Left cardiac atrium (tissue), 4 donors: ENCODE measurements around the gene SPRED2. TPM values are rescaled to one million over a fixed set of nuclear protein-coding genes. Genes with fewer than 3 reads are reported as not detected.
A peak's percentile ranks its signal among the peaks of the same experiment; 100 is the strongest.

Experiments
- ATAC-seq, 2 donors: fragments of 200-7000 bp; cut with Tn5 transposase; one replicate each; pipeline ENCODE4 v1.9.1; 2020; ENCODE audit warnings: mild to moderate bottlenecking in 2 of 2, moderate library complexity in 2 of 2
- DNase-seq: peaks from one replicate; pipeline ENCODE4 v3.0.0-alpha.2; 2020
- intact Hi-C, 2 donors: fragments of 100-400 bp; cut with DNase I; formaldehyde crosslinking; loops; one replicate each; pipeline versions ENCODE4 v1.14.1 to v1.15.1; 2022 to 2023
- total RNA-seq, 2 donors: library from RNA; stranded (reverse); fragmentation: NEBNext Ultra II Directional; extraction: Animal tissue kit (Norgen Biotek cat#: 25700); gene quantifications; one replicate each; pipeline ENCODE4 v1.2.1, GENCODE V29; 2021
- donor health status: DM: no; HTN: yes; CAD: no.
- donor health status: DM: no; HTN: yes; CAD: no; lungs with severe emphysema.
- donor health status: DM: yes; HTN: yes; CAD: no.
- donor health status: Dilated cardiomyopathy.

Gene SPRED2
- total RNA-seq, 2 donors from 2014 or later, result 19.8 to 26.4 TPM

- DNase-seq (no peak), ATAC-seq (peak in 1 of 2 donors; percentile 71)
- intact Hi-C loops, result no loop called here
Observed at GRCh38 chr2:65377556-65378192, 54.7 kb downstream of the SPRED2 start.

DNA sequence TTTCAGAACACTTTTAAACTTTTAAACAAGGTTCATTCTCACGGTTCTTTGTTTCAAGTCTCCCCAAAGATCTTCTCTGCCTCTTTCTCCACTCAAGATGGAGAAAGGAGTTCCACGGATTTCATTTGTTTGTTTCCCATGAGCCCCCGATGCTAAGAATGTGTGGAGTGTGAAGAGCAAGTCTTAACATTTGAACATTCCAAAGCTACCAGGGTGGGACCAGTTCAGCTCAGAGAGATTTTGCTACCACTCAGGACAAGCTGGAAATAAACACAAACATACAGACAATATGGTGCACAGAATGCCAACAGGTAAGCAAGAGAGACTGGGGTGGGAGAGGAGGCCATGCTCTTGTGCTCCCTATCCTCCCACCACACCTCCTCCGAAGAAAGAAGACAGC is 56.7 kb downstream of the SPRED2 start:
- intact Hi-C loops, result no loop called here
- ATAC-seq (no peak), DNase-seq (no peak)

DNA sequence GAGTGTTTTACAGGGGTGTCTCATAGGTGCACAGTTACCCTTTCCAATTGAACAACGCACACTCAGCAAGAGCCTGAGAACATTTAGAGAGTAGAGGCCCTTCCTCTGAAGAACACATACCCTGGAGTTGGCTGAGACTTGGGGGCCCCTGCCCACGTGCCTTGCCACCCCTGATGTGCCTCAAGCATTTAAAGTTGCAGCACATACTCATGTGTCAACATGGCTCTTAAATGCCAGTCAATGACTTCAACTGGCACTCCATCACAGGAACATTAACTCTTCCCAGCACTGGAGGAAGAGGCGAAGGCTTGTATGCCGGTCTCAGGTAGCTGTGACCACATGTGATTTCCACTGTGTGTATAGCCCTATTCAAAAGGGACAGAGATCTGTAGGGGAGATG is 57.4 kb downstream of the SPRED2 start:
- ATAC-seq, result no peak
- no peak for DNase-seq
- intact Hi-C loops, result no loop called here

- no peak for ATAC-seq
- intact Hi-C loops, result no loop called here
- DNase-seq, result no peak
Observed at GRCh38 chr2:65374575-65374974, 57.8 kb downstream of the SPRED2 start.

- intact Hi-C loops, result no loop called here
- no peak for ATAC-seq
- DNase-seq, result no peak
Observed at GRCh38 chr2:65373365-65373918, 59.0 kb downstream of the SPRED2 start.

GRCh38 chr2:65372619-65373018 is 59.8 kb downstream of the SPRED2 start:
- intact Hi-C loops, result no loop called here
- DNase-seq (no peak), ATAC-seq (no peak)

- ATAC-seq, result peak in 1 of 2 donors; percentile 19
- intact Hi-C loops, result no loop called here
- no peak for DNase-seq
Observed at GRCh38 chr2:65371074-65371434, 61.3 kb downstream of the SPRED2 start.

- DNase-seq, result no peak
- ATAC-seq, result peak in 1 of 2 donors; percentile 74
- intact Hi-C loops, result no loop called here
Observed at GRCh38 chr2:65370387-65371073, 61.9 kb downstream of the SPRED2 start.

- DNase-seq (no peak), ATAC-seq (no peak)
- intact Hi-C loops, result no loop called here
Observed at GRCh38 chr2:65369980-65370379, 62.4 kb downstream of the SPRED2 start.

DNA sequence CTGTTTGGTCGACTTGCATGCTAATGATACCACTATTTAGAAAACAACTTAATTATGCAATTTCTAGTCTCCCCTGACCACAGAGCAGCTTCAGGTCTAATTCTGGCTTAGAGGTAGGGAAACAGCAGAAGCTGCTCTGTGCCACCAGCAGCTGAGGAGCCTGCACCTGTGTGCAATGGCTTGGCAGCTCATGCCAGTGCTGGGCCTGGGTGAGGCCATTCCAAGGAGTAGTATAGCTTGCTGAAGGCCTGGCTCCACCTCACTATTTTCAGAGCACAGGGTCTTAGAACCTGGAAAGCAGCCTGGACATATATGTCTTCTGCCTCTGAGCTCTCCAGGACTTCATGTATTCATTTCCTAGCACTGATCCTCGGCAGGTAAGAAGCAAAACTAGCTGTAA is 62.8 kb downstream of the SPRED2 start:
- intact Hi-C loops, result no loop called here
- ATAC-seq (no peak), DNase-seq (no peak)

DNA sequence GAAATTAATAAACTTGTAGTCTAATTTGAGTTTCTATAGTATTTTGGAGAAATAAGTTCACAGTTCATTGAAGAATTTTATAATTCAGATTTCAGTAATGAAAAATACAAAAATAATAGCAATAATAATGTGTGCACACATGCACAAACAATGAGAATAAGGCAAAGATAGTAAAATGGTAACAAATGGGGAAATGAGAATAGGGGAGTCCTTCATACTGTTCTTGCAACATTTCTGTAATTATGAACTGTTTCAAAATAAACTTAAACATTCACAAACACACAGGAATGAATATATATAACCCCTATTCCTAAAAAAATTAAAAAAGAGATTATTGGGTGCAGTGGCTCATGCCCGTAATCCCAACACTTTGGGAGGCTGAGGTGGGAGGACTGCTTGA is 63.9 kb downstream of the SPRED2 start:
- intact Hi-C loops, result no loop called here
- DNase-seq (no peak), ATAC-seq (no peak)

DNA sequence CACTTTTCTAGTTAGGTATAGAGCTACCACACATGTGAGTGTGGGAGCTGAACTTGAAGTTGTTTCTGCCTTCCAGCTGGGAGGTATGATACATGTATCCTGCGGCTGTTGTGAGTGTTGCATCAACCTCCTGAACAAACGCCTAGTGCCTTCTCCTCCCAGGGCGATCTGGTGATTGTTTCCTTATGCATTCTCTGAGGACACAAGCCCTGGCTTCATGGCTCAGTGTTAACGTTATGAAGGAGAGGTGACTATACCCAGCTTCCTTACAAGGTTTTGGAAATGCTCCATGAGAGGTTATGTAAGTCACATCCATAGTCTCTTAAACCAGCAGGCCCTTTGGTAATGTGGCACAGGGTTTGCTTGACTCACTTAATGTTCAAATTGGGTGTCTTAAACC is 64.9 kb downstream of the SPRED2 start:
- DNase-seq (no peak), ATAC-seq (peak in 1 of 2 donors; percentile 55)
- intact Hi-C loops, result no loop called here

DNA sequence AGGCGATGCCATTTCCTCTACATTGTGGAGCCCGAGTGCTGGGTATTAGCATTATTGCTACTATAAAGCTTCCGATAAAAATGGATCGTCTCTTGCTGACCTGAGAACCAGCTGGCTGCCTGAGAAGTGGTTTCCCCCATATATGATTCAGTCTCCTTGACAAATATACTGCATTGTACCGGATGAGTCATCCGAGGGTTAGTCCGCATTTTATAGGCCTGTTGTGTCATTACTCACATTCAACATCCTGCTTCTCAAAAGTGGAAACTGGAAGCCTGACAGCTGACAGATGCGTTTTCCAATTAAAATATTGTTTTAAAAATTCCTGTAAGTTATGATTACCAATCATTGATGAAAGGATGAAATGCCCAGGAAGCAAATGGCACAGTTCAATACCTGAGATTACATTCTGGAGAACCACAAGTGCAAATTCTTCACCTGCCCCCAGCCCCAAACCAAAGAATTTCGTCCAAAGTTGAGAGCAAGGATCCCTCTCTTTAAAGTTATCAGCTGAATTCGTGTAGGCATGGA is 65.7 kb downstream of the SPRED2 start:
- peak in 1 of 2 donors; percentile 79 for ATAC-seq

DNA sequence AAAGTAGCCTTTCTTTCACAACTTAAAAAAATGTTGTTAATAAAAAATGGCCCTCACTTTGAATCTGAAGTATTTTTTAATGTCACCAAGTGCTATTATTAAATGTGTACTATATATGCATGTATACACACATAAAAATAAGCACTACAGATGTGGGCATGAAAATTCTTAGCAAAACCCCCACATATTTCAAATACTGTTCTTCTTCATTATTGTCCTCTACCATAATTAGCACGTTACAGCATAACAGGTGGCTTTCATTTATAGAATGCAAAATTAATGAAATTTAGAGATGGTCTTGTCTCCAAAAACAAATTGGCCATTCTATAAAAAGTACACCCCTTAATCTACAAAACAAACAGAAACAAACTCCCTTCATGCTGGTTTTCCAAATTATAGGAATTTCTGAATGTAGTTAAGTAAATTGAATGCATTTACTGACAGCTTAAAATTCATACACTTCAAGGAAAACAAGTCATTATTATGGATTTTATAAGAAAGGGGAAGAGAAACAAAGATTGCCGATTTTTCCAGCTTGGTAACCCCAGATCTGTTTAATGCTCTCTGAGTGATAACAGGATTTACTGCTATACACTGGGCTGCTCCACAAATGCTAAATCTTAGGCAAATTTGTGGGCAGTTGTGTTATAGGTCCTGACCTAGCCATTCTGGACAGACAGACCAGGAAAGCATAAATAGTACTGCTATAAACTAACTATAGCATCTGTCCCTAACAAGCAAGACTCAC is 67.2 kb downstream of the SPRED2 start:
- no peak for ATAC-seq

More for the DNA sequence above, 65.7 kb downstream of the SPRED2 start:
- intact Hi-C loops, result no loop called here
- no peak for DNase-seq

DNA sequence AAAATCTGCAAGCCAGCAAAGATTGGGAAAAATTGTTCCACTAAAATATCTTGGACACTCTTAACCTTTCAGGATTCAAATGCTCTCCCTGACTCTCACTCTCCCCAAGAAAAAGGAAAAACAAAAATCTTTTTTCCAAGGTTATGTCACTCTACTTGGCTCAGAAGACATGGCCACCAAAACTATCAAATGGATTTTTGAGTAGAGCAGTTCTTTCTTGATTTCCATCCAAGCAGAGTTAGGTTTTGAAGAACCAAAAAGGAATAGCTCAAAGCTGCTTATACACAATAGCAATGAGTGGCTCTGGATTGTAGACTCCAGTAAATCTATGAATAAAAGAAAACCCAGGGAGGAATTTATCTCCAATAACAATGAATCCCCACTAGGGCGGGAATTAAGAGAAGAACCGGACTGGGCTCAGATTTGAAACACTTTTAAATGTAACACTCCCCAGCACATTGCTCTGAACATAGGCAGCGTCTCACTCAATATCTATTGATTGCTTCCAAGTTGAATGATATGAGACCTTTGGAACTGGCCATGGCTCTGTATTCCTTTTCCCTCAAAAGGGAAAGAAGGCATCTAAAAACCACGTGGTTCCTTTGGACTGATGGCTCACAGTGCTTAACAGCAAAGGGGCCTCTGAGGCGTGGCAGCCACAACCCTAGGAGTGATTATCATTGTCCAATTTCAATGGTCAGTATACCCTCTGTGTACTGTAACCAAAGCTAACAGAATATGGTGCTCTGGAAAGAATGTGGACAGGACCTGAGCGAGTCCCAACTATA is 68.3 kb downstream of the SPRED2 start:
- intact Hi-C loops, result no loop called here
- no peak for ATAC-seq
- DNase-seq, result no peak

More for the DNA sequence above, 67.2 kb downstream of the SPRED2 start:
- DNase-seq, result no peak
- intact Hi-C loops, result no loop called here

DNA sequence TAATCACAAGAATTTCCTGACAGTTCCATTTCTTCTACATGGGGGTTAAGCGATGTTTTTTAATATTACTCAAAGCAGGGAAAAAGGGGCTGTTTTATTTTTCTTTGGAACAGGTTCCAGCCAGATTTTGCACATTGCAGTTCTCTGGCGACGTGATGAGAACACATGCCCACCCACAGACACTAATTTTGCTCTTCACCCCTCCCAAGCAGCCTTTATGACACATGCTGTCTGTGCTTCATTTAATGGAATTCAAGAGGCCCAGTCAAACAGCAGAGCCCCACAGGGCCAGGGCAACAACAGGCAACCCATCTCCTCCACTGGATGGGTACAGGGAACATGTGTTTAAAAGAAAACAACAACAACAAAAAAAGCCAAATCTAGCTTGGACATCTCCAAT is 70.8 kb downstream of the SPRED2 start:
- ATAC-seq, result no peak
- DNase-seq, result no peak
- intact Hi-C loops, result no loop called here

DNA sequence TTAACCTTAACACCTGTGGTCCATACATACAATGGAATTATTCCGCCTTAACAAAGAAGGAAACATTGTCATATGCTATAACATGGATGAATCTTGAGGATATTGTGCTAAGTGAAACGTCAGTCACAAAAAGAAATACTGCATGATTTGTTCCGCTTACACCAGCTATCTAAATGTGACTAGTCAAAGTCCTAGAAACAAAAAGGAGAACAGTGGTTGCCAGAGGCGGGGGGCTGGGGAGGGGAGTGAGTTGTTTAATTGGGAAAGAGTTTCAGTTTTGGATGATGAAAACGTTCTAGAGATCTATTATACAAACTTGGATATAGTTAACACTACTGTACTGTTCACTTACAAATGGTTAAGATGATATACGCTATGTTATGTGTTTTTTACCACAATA is 72.0 kb downstream of the SPRED2 start:
- DNase-seq, result no peak
- ATAC-seq, result no peak
- intact Hi-C loops, result no loop called here

- ATAC-seq (peak in 1 of 2 donors; percentile 9), DNase-seq (no peak)
- intact Hi-C loops, result no loop called here
Observed at GRCh38 chr2:65358678-65359400, 73.6 kb downstream of the SPRED2 start.

GRCh38 chr2:65357959-65358294 is 74.5 kb downstream of the SPRED2 start:
- DNase-seq (no peak), ATAC-seq (no peak)
- intact Hi-C loops, result no loop called here
